GM13977 (cell line): ENCODE results near the gene PRR22.

Source experiments
- DNase-seq: peaks from one replicate; pipeline ENCODE4 v3.0.0; 2012; ENCODE audit warnings: low spot score
- CTCF ChIP-seq: IDR thresholded peaks from 2 replicates; pipeline ENCODE4 v1.5.1; 2012; ENCODE audit warnings: mild to moderate bottlenecking, control low read depth; ENCODE audit not compliant: insufficient read depth; ENCODE audit errors: extremely low read depth, missing control alignments
- in situ Hi-C: fragments of 300-500 bp; cut with MboI; formaldehyde crosslinking; loops from one replicate; pipeline ENCODE4 v1.12.0; 2022; ENCODE audit warnings: low sequenced_read_pairs, low pct_unique_long_range_greater_than_20kb, mixed read lengths, inconsistent platforms; ENCODE audit not compliant: unreplicated experiment

The PRR22 gene

GRCh38 chr19:5814123-5814851 lies 29.7 kb upstream of the PRR22 start:
- DNase-seq, result no peak
- no peak for TF ChIP-seq CTCF
- in situ Hi-C loops, result loop anchor here (25.0 kb wide), 1 partner anchor 198 kb away; no protein-coding TSS in a partner anchor

- DNase-seq, result no peak
- TF ChIP-seq CTCF, result no peak
- in situ Hi-C loops, result loop anchor here (25.0 kb wide), 1 partner anchor 201 kb away; no protein-coding TSS in a partner anchor
Measured at GRCh38 chr19:5811117-5811516, 26.6 kb upstream of the PRR22 start.

- DNase-seq, result no peak
- TF ChIP-seq CTCF, result no peak
- in situ Hi-C loops, result loop anchor here (25.0 kb wide), 1 partner anchor 203 kb away; no protein-coding TSS in a partner anchor
Measured at GRCh38 chr19:5809469-5809868, 24.9 kb upstream of the PRR22 start.

- in situ Hi-C loops, result loop anchor here (25.0 kb wide), 1 partner anchor 203 kb away; no protein-coding TSS in a partner anchor
- DNase-seq, result no peak
- no peak for TF ChIP-seq CTCF
Measured at GRCh38 chr19:5809053-5809452, 24.5 kb upstream of the PRR22 start.

GRCh38 chr19:5808120-5808816 lies 23.7 kb upstream of the PRR22 start:
- in situ Hi-C loops, result loop anchor here (25.0 kb wide), 1 partner anchor 204 kb away; no protein-coding TSS in a partner anchor
- no peak for DNase-seq
- no peak for TF ChIP-seq CTCF

GRCh38 chr19:5806905-5807304 lies 22.4 kb upstream of the PRR22 start:
- in situ Hi-C loops, result loop anchor here (25.0 kb wide), 1 partner anchor 205 kb away; no protein-coding TSS in a partner anchor
- DNase-seq, result no peak
- TF ChIP-seq CTCF, result no peak
